ENCODE data around the gene FIZ1.

DNA sequence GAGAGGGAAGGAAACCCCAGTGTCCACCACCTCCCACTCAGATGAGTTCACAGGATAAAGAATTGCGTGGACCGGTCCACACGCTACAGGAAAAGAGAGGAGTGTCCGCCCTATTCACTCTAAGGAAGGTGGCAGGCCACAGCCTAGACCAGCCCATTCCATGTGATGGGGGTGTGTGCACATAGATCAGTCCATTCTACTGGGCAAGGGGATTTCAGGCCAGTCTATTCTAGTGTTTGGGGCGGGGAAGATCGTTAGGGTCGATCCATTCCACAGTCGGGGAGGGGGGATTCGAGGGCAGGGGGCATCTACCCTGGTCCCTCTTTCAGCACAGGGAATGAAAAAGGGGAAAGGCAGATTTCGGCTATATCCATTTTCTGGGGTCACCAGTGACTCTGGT lies 7.8 kb downstream of the FIZ1 start:
- TF ChIP-seq, protein P1, sequence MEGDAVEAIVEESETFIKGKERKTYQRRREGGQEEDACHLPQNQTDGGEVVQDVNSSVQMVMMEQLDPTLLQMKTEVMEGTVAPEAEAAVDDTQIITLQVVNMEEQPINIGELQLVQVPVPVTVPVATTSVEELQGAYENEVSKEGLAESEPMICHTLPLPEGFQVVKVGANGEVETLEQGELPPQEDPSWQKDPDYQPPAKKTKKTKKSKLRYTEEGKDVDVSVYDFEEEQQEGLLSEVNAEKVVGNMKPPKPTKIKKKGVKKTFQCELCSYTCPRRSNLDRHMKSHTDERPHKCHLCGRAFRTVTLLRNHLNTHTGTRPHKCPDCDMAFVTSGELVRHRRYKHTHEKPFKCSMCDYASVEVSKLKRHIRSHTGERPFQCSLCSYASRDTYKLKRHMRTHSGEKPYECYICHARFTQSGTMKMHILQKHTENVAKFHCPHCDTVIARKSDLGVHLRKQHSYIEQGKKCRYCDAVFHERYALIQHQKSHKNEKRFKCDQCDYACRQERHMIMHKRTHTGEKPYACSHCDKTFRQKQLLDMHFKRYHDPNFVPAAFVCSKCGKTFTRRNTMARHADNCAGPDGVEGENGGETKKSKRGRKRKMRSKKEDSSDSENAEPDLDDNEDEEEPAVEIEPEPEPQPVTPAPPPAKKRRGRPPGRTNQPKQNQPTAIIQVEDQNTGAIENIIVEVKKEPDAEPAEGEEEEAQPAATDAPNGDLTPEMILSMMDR (IDR thresholded peaks at IDR 0.05; ENCODE audit: low read depth, low read length, missing input control) = no peak
- TF ChIP-seq, protein P2, sequence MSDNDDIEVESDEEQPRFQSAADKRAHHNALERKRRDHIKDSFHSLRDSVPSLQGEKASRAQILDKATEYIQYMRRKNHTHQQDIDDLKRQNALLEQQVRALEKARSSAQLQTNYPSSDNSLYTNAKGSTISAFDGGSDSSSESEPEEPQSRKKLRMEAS (IDR thresholded peaks at IDR 0.05) = no peak
- TF ChIP-seq RAD21 (IDR thresholded peaks at IDR 0.05) = no peak
- no peak for TF ChIP-seq REST (IDR thresholded peaks at IDR 0.05)
- no peak for TF ChIP-seq TAF1 (conservative IDR thresholded peaks at IDR 0.05)
- no peak for TF ChIP-seq HNF4G (IDR thresholded peaks at IDR 0.05)
- no peak for TF ChIP-seq GABPA (IDR thresholded peaks at IDR 0.05 in 1 of 2, conservative IDR thresholded peaks at IDR 0.05 in 1 of 2)

All from liver (tissue), 3 donors.